Calu3 (cell line): Measurements from ENCODE around the gene FRG1. TPM values are rescaled to one million over a fixed set of nuclear protein-coding genes. Genes with fewer than 3 reads are reported as not detected.
"Not testable (repeated sequence)": the region's sequence is repeated elsewhere in the genome, so short reads cannot be mapped to it uniquely, and the experiment has no call there.

Experiments
- BruUV-seq: library from RNA; stranded (reverse); fragments of 400-500 nt; replicated peaks from 2 replicates; lab custom pipeline; 2021; lab: Mats Ljungman, UMichigan
- CTCF ChIA-PET: fragments of 300-600 bp; sonication (Branson Sonifier 250); formaldehyde crosslinking; loops from one replicate; lab custom pipeline; 2022; ENCODE audit warnings: antibody characterized with exemption; lab: Charles Lee
- DNase-seq: peaks from one replicate; pipeline ENCODE4 v3.0.0; 2022
- H3K27ac Mint-ChIP-seq: one replicate; pipeline ENCODE4 v1.8.0; 2022; ENCODE audit warnings: mixed read lengths; ENCODE audit not compliant: unreplicated experiment
- H3K27me3 Mint-ChIP-seq: one replicate; pipeline ENCODE4 v1.8.0; 2022; ENCODE audit warnings: mixed read lengths; ENCODE audit not compliant: unreplicated experiment
- H3K36me3 Mint-ChIP-seq: one replicate; pipeline ENCODE4 v1.8.0; 2022; ENCODE audit warnings: mild to moderate bottlenecking, moderate library complexity, mixed read lengths; ENCODE audit not compliant: insufficient read depth, unreplicated experiment
- H3K4me1 Mint-ChIP-seq: one replicate; pipeline ENCODE4 v1.8.0; 2022; ENCODE audit warnings: mild to moderate bottlenecking, low read depth, mixed read lengths; ENCODE audit not compliant: unreplicated experiment
- H3K4me3 Mint-ChIP-seq: one replicate; pipeline ENCODE4 v1.8.0; 2022; ENCODE audit warnings: mild to moderate bottlenecking, low read depth, moderate library complexity, mixed read lengths; ENCODE audit not compliant: unreplicated experiment
- H3K9me3 Mint-ChIP-seq: one replicate; pipeline ENCODE4 v1.8.0; 2022; ENCODE audit warnings: low read depth, mixed read lengths; ENCODE audit not compliant: unreplicated experiment
- CTCF ChIP-seq: fragments of 200-600 bp; IDR thresholded peaks from one replicate; pipeline ENCODE4 v1.8.0; 2022; ENCODE audit warnings: antibody characterized with exemption; ENCODE audit not compliant: unreplicated experiment
- intact Hi-C: fragments of 100-400 bp; cut with micrococcal nuclease; formaldehyde crosslinking; loops from one replicate; pipeline ENCODE4 v1.10.0; 2022; ENCODE audit not compliant: unreplicated experiment
- total RNA-seq: library from RNA; stranded (reverse); gene quantifications from 2 replicates; pipeline ENCODE4 v1.2.3, GENCODE V29; 2022

The FRG1 gene
- total RNA-seq, 1 experiment from 2014 or later, result 31.8 TPM

- Mint-ChIP-seq H3K4me3 (no peak overlapping the region), H3K27me3 (no peaks in the 10 kb centered on the region), H3K27ac (no peak overlapping the region), H3K4me1 (no peaks in the 10 kb centered on the region), H3K9me3 (peaks cover 2% of the 10 kb centered on the region), H3K36me3 (no peaks in the 10 kb centered on the region)
- intact Hi-C loops, result no loop called here
- no peak for DNase-seq
- no TSS peak for BruUV-seq
- CTCF ChIA-PET, result no interaction called here
- no peak for TF ChIP-seq CTCF
Measured at GRCh38 chr4:189912170-189912569, 28.5 kb upstream of the FRG1 start.

GRCh38 chr4:189917161-189917891, 23.3 kb upstream of the FRG1 start:
- Mint-ChIP-seq H3K27me3 (no peaks in the 10 kb centered on the region), H3K36me3 (peaks cover 6% of the 10 kb centered on the region), H3K9me3 (peaks cover 5% of the 10 kb centered on the region), H3K4me1 (no peaks in the 10 kb centered on the region), H3K4me3 (no peak overlapping the region), H3K27ac (no peak overlapping the region)
- BruUV-seq, result no TSS peak
- DNase-seq, result no peak
- CTCF ChIA-PET, result no interaction called here
- intact Hi-C loops, result no loop called here
- TF ChIP-seq CTCF, result no peak

- intact Hi-C loops, result no loop called here
- CTCF ChIA-PET, result no interaction called here
- BruUV-seq, result no TSS peak
- Mint-ChIP-seq H3K4me3 (no peak overlapping the region), H3K9me3 (peaks cover 6% of the 10 kb centered on the region), H3K36me3 (peaks cover 6% of the 10 kb centered on the region), H3K27me3 (no peaks in the 10 kb centered on the region), H3K4me1 (no peaks in the 10 kb centered on the region), H3K27ac (no peak overlapping the region)
- no peak for DNase-seq
- no peak for TF ChIP-seq CTCF
Measured at GRCh38 chr4:189921058-189921457, 19.6 kb upstream of the FRG1 start.

GRCh38 chr4:189926742-189927141, 13.9 kb upstream of the FRG1 start:
- BruUV-seq, H3K27ac Mint-ChIP-seq, CTCF ChIA-PET, DNase-seq, H3K27me3 Mint-ChIP-seq, intact Hi-C loops, H3K4me1 Mint-ChIP-seq, H3K36me3 Mint-ChIP-seq, H3K4me3 Mint-ChIP-seq: not testable (repeated sequence)
- peaks cover 20% of the 10 kb centered on the region for H3K9me3 Mint-ChIP-seq

- TSS peak; percentile 70 for BruUV-seq
- no peak for TF ChIP-seq CTCF
- peaks cover 20% of the 10 kb centered on the region for H3K36me3 Mint-ChIP-seq
- no peak for DNase-seq
- H3K9me3 Mint-ChIP-seq, result peaks cover 3% of the 10 kb centered on the region
- peak overlapping the region; percentile 97 for H3K4me3 Mint-ChIP-seq
- H3K27me3 Mint-ChIP-seq, result no peaks in the 10 kb centered on the region
- H3K4me1 Mint-ChIP-seq, result peaks cover 13% of the 10 kb centered on the region
- peak overlapping the region; percentile 92 for H3K27ac Mint-ChIP-seq
- CTCF ChIA-PET, result no interaction called here
- intact Hi-C loops, result no loop called here
Measured at GRCh38 chr4:189941005-189941450, 356 bp downstream of the FRG1 start.

GRCh38 chr4:189942412-189942811, 1.7 kb downstream of the FRG1 start:
- DNase-seq, H3K27ac Mint-ChIP-seq, CTCF ChIA-PET, intact Hi-C loops, H3K9me3 Mint-ChIP-seq, BruUV-seq, H3K27me3 Mint-ChIP-seq: not testable (repeated sequence)
- H3K4me1 Mint-ChIP-seq, result peaks cover 13% of the 10 kb centered on the region
- peaks cover 20% of the 10 kb centered on the region for H3K36me3 Mint-ChIP-seq
- peak overlapping the region; percentile 97 for H3K4me3 Mint-ChIP-seq

- H3K9me3 Mint-ChIP-seq, H3K27ac Mint-ChIP-seq, DNase-seq, CTCF ChIA-PET, intact Hi-C loops, H3K27me3 Mint-ChIP-seq, BruUV-seq, H3K4me3 Mint-ChIP-seq: not testable (repeated sequence)
- peaks cover 20% of the 10 kb centered on the region for H3K36me3 Mint-ChIP-seq
- H3K4me1 Mint-ChIP-seq, result peaks cover 13% of the 10 kb centered on the region
Measured at GRCh38 chr4:189944077-189944476, 3.4 kb downstream of the FRG1 start.
